WTC11 (cell line): ENCODE measurements around the gene RHBDD2.

Experiments
- OVOL2 ChIP-seq: fragments of 250-450 bp; sonication (Bioruptor Pico); IDR thresholded peaks from 2 replicates; pipeline ENCODE4 v1.9.0; 2021; ENCODE audit warnings: mild to moderate bottlenecking, borderline replicate concordance
- SP1 ChIP-seq: sonication (generic); formaldehyde crosslinking; conservative IDR thresholded peaks from 2 replicates; pipeline ENCODE4 v1.8.1; 2022; ENCODE audit warnings: missing genetic modification reagents
- TF ChIP-seq, protein P1 (sequence below): fragments of 200-600 bp; IDR thresholded peaks from 2 replicates; pipeline ENCODE4 v1.8.0; 2022; ENCODE audit warnings: antibody characterized with exemption
- TF ChIP-seq, protein P2 (sequence below): fragments of 250-450 bp; sonication (Bioruptor Pico); IDR thresholded peaks from 2 replicates; pipeline ENCODE4 v1.9.0; 2021; ENCODE audit warnings: mild to moderate bottlenecking
- TF ChIP-seq, protein P3 (sequence below): sonication (generic); formaldehyde crosslinking; IDR thresholded peaks from 2 replicates; pipeline ENCODE4 v1.8.1; 2023; ENCODE audit warnings: mild to moderate bottlenecking, missing genetic modification reagents, moderate library complexity
- TF ChIP-seq, protein P4 (sequence below): sonication (generic); formaldehyde crosslinking; IDR thresholded peaks from 2 replicates; pipeline ENCODE4 v1.8.0; 2022; ENCODE audit warnings: mild to moderate bottlenecking, missing genetic modification reagents

DNA sequence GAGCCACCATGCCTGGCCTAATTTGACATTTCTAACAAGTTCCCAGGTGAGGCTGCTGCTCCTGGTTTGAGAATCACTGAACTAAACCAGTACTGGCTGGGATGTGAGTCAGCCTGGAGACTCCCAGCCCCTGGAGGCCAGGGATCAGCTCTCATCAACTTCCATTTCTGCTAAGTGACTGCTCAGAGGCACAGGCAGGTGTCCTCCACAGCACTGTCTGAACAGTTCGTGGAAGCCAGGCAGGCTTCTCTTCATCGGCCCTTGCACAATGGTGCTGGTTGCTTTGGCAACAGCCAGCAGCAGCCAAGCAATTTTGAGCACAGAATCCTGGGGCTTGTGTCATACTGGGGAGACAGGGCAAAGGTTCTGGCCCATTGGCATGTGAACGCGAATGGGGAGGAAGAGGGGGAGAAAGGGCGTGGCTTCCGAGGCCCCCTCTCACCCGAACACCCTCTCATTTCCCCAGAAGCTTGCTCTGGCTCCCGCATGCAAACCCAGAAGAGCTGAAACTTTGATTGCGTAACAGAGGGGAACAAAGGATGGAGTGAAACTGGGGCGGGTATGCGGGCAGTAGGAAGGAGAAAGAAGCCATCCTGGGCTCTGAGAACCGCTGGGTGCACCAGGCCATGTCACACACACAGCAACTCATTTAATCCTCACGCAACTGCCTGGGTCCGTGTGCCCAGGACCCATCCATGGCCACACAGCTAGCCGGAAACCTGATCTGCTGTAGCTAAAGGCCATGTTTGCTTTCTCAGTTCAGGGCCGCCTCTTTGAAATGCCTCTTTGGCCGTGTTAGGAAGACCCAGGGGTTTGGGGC is 27.2 kb downstream of the RHBDD2 start:
- TF ChIP-seq, protein P1, sequence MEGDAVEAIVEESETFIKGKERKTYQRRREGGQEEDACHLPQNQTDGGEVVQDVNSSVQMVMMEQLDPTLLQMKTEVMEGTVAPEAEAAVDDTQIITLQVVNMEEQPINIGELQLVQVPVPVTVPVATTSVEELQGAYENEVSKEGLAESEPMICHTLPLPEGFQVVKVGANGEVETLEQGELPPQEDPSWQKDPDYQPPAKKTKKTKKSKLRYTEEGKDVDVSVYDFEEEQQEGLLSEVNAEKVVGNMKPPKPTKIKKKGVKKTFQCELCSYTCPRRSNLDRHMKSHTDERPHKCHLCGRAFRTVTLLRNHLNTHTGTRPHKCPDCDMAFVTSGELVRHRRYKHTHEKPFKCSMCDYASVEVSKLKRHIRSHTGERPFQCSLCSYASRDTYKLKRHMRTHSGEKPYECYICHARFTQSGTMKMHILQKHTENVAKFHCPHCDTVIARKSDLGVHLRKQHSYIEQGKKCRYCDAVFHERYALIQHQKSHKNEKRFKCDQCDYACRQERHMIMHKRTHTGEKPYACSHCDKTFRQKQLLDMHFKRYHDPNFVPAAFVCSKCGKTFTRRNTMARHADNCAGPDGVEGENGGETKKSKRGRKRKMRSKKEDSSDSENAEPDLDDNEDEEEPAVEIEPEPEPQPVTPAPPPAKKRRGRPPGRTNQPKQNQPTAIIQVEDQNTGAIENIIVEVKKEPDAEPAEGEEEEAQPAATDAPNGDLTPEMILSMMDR = no peak
- TF ChIP-seq OVOL2 (CRISPR knock-in tag) (no peak), SP1 (peak; percentile 65)
- TF ChIP-seq, protein P2, sequence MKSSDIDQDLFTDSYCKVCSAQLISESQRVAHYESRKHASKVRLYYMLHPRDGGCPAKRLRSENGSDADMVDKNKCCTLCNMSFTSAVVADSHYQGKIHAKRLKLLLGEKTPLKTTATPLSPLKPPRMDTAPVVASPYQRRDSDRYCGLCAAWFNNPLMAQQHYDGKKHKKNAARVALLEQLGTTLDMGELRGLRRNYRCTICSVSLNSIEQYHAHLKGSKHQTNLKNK = no peak
- TF ChIP-seq, protein P3, sequence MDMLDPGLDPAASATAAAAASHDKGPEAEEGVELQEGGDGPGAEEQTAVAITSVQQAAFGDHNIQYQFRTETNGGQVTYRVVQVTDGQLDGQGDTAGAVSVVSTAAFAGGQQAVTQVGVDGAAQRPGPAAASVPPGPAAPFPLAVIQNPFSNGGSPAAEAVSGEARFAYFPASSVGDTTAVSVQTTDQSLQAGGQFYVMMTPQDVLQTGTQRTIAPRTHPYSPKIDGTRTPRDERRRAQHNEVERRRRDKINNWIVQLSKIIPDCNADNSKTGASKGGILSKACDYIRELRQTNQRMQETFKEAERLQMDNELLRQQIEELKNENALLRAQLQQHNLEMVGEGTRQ (CRISPR knock-in tag) = no peak
- TF ChIP-seq, protein P4, sequence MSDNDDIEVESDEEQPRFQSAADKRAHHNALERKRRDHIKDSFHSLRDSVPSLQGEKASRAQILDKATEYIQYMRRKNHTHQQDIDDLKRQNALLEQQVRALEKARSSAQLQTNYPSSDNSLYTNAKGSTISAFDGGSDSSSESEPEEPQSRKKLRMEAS (CRISPR knock-in tag) = no peak
